Glomerular visceral epithelial cell (primary cell): ENCODE measurements around the gene DPYSL3.

ENCODE experiments used
- DNase-seq: peaks from one replicate; pipeline ENCODE4 v3.0.0-alpha.2; 2016; ENCODE audit errors: extremely low spot score

Gene DPYSL3

GRCh38 chr5:147472664-147473475 is 37.0 kb downstream of the DPYSL3 start:
- no peak for DNase-seq

- no peak for DNase-seq
Measured at GRCh38 chr5:147467973-147468508, 41.8 kb downstream of the DPYSL3 start.

- DNase-seq = no peak
Measured at GRCh38 chr5:147466360-147466980, 43.4 kb downstream of the DPYSL3 start.

GRCh38 chr5:147465747-147466146 is 44.1 kb downstream of the DPYSL3 start:
- no peak for DNase-seq

GRCh38 chr5:147464211-147464610 is 45.7 kb downstream of the DPYSL3 start:
- DNase-seq = peak; percentile 44

GRCh38 chr5:147461915-147462314 is 48.0 kb downstream of the DPYSL3 start:
- peak; percentile 25 for DNase-seq

- DNase-seq = no peak
Measured at GRCh38 chr5:147460380-147460779, 49.5 kb downstream of the DPYSL3 start.

GRCh38 chr5:147458581-147458980 is 51.3 kb downstream of the DPYSL3 start:
- no peak for DNase-seq

GRCh38 chr5:147455822-147456450 is 53.9 kb downstream of the DPYSL3 start:
- DNase-seq = no peak

- no peak for DNase-seq
Measured at GRCh38 chr5:147454996-147455677, 54.7 kb downstream of the DPYSL3 start.

- DNase-seq = peak; percentile 93
Measured at GRCh38 chr5:147453875-147454814, 55.7 kb downstream of the DPYSL3 start.

- DNase-seq = no peak
Measured at GRCh38 chr5:147452165-147452811, 57.6 kb downstream of the DPYSL3 start.

- DNase-seq = no peak
Measured at GRCh38 chr5:147451193-147451592, 58.7 kb downstream of the DPYSL3 start.

- no peak for DNase-seq
Measured at GRCh38 chr5:147450606-147451005, 59.3 kb downstream of the DPYSL3 start.

GRCh38 chr5:147448766-147449165 is 61.1 kb downstream of the DPYSL3 start:
- no peak for DNase-seq

GRCh38 chr5:147446523-147446922 is 63.3 kb downstream of the DPYSL3 start:
- DNase-seq = no peak

GRCh38 chr5:147445917-147446316 is 64.0 kb downstream of the DPYSL3 start:
- DNase-seq = no peak

GRCh38 chr5:147445090-147445489 is 64.8 kb downstream of the DPYSL3 start:
- no peak for DNase-seq

- no peak for DNase-seq
Measured at GRCh38 chr5:147442224-147442623, 67.6 kb downstream of the DPYSL3 start.

GRCh38 chr5:147441191-147441695 is 68.6 kb downstream of the DPYSL3 start:
- no peak for DNase-seq
